ENCODE measurements around the gene LETM1. TPM values are rescaled to one million over a fixed set of nuclear protein-coding genes. Genes with fewer than 3 reads are reported as not detected.

LETM1 gene
- total and polyA plus RNA-seq, 2 of the 8 experiments (the other 6 are each of a cell fraction or from before 2014, with no cell fraction given), result 19.8 to 50.1 TPM

GRCh38 chr4:1770245-1770644 lies 85.7 kb downstream of the LETM1 start:
- H2AFZ ChIP-seq (ENCODE audit: low read length), result no peak overlapping the region
- H2BK5ac ChIP-seq (ENCODE audit: low read depth, low read length), result peak overlapping the region; percentile 75; the same call in 1 of the 2 replicates
- ChIA-PET CTCF (ENCODE audit: partially characterized antibody) (interaction anchor here (0.8 to 71.2 kb wide), 4 partner anchors 5 to 56 kb away, joined by 3 to 2507 read pairs (median 1256); partner anchors contain the start of gene FGFR3), POLR2A (ENCODE audit: partially characterized antibody) (interaction anchor here (1.8 to 17.2 kb wide), 2 partner anchors 10 to 21 kb away, joined by 5 to 170 read pairs; partner anchors contain the start of gene FGFR3)
- no peak overlapping the region for H3K27ac ChIP-seq (ENCODE audit: low read depth, low read length)
- H3K27me3 ChIP-seq (replicated peaks in 1 of 4; ENCODE audit: control insufficient read depth in 3 of 4, extremely low read depth in 1 of 4, insufficient read depth in 3 of 4, low read length in 3 of 4), result peaks cover 0 to 2% (median 0%) of the 10 kb centered on the region in 4 experiments; a peak in 2 of 7 replicates
- no peak for DNase-seq (ENCODE audit: low read depth in 1 of 2, low spot score in 2 of 2)
- peaks cover 5 to 44% (median 28%) of the 10 kb centered on the region in 4 experiments for H3K4me1 ChIP-seq (replicated peaks in 1 of 4; ENCODE audit: control insufficient read depth in 3 of 4, insufficient read depth in 4 of 4, low read length in 3 of 4)
- no peak overlapping the region for H3K23ac ChIP-seq (ENCODE audit: insufficient read length)
- no peaks in the 10 kb centered on the region for H3K79me1 ChIP-seq (ENCODE audit: low read depth, low read length)
- peaks cover 0 to 2% of the 10 kb centered on the region in 2 experiments for H4K20me1 ChIP-seq (replicated peaks in 1 of 2; ENCODE audit: control insufficient read depth in 1 of 2, insufficient read depth in 2 of 2, low read length in 2 of 2)
- H3K79me2 ChIP-seq (ENCODE audit: control insufficient read depth in 1 of 2, insufficient read depth in 2 of 2, low read length in 2 of 2), result no peaks in the 10 kb centered on the region
- no peak overlapping the region for H3K4me2 ChIP-seq (ENCODE audit: insufficient read depth in 1 of 2, low read depth in 2 of 2, low read length in 2 of 2)
- peak overlapping the region; percentile 44 for H4K91ac ChIP-seq (replicated peaks; ENCODE audit: insufficient read length, low read length)
- peak overlapping the region; percentile 68; the same call in 1 of the 2 replicates for H2BK12ac ChIP-seq (ENCODE audit: low read depth, low read length)
- H3K4ac ChIP-seq (replicated peaks; ENCODE audit: insufficient read length, low read depth, low read length), result peak overlapping the region; percentile 46
- no peak overlapping the region for H2BK120ac ChIP-seq (replicated peaks; ENCODE audit: low read depth, low read length)
- no peak overlapping the region for H4K8ac ChIP-seq (ENCODE audit: extremely low read depth, insufficient read depth, low read length)
- H2AK5ac ChIP-seq (ENCODE audit: low read depth, low read length), result 0 out of 2 replicates have a peak overlapping the region, but pooled peaks have one; percentile 65
- no peak overlapping the region; the same call in 1 of the 2 replicates for H2BK15ac ChIP-seq (ENCODE audit: low read length)
- H3K9me3 ChIP-seq (ENCODE audit: insufficient read depth in 2 of 2, low read depth in 1 of 2, low read length in 1 of 2), result no peaks in the 10 kb centered on the region
- H3K4me3 ChIP-seq (ENCODE audit: extremely low read depth in 1 of 4, insufficient read depth in 2 of 4, low read depth in 3 of 4, low read length in 4 of 4), result no peak overlapping the region
- H3K9ac ChIP-seq (replicated peaks in 1 of 4; ENCODE audit: extremely low read depth in 1 of 4, low read depth in 3 of 4, low read length in 3 of 4), result no peak overlapping the region
- peak overlapping the region; percentile 60; the same call in 1 of the 2 replicates for H3K18ac ChIP-seq (ENCODE audit: extremely low read depth, low read length)
- no peak overlapping the region for H3K14ac ChIP-seq (ENCODE audit: insufficient read length)
- no peaks in the 10 kb centered on the region for H3K36me3 ChIP-seq (ENCODE audit: control insufficient read depth in 2 of 4, insufficient read depth in 4 of 4, low read length in 3 of 4)
- peaks cover 4% of the 10 kb centered on the region; the same call in 1 of the 2 replicates for H3K23me2 ChIP-seq (ENCODE audit: low read depth, low read length)
- 83% methylated on average over 2 of the region's 33 CpGs; no CpG with 5 or more reads in 1 of the 2 experiments for WGBS, 2 experiments (ENCODE audit: extremely low coverage in 1 of 2, insufficient coverage in 1 of 2, insufficient read length in 1 of 2, insufficient replicate concordance in 2 of 2, low coverage in 1 of 2, low lambda C conversion rate in 2 of 2, missing lambda C conversion rate in 1 of 2)
- TF ChIP-seq GTF2F1 (IDR thresholded peaks at IDR 0.05; ENCODE audit: borderline replicate concordance, low read depth, low read length) (no peak), CTCF (IDR thresholded peaks at IDR 0.05; ENCODE audit: control extremely low read depth in 1 of 3, insufficient read depth in 1 of 3, low read depth in 1 of 3, low read length in 3 of 3) (no peak), YY1 (IDR thresholded peaks at IDR 0.05; ENCODE audit: low read depth, low read length) (no peak), RFX5 (IDR thresholded peaks at IDR 0.05; ENCODE audit: borderline replicate concordance, low read depth, low read length) (no peak)
- H4K5ac ChIP-seq (ENCODE audit: insufficient read length, low read depth, low read length), result no peak overlapping the region
- no peak overlapping the region for H3K56ac ChIP-seq (replicated peaks; ENCODE audit: insufficient read length, low read depth, low read length)
- FAIRE-seq, result no peak
- H2BK20ac ChIP-seq (ENCODE audit: low read length), result no peak overlapping the region; the same call in 1 of the 2 replicates
